ENCODE measurements around the gene ERC2. TPM values are rescaled to one million over a fixed set of nuclear protein-coding genes. Genes with fewer than 3 reads are reported as not detected.

Gene ERC2
- total RNA-seq, 2 experiments from 2014 or later = not detected

DNA sequence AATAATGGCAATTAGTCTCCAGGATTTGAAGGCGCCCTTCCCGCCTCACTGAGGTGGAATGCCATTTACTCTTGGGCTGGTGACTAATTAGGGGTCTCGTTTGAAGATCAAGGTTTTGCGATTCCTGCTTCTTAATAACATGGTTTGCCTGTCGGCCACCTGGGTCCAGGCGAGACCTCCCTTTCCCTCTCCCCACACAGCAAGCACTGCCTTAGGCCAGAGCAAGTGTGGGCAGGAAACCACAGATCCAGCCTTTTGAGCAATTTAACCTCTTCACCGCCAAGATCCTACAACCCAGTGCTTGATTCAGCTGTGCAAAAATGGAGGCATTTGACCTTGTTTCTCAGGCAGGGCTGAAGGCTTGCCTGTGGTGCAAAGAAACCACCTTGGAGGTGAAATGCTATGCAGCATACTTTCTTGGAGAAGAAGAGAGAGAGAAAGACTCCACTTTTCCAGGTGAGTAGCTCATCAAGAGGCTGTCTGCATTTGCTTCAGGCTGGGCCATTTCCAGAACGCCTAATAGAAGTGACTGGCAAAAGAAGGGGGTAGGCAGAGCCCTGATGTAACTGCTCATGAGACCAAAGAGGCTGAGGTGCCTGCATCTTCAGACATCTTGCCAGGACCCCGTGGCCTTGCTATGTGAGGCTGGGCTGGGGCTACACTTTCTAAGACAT lies 947.1 kb downstream of the ERC2 start:
- Histone ChIP-seq H3K9me2 (ENCODE audit: insufficient read depth, low read length) (no peaks in the 10 kb centered on the region), H2AFZ (ENCODE audit: low read length) (peak overlapping the region; percentile 92; the same call in 1 of the 2 replicates), H3K4me3 (ENCODE audit: low read depth, low read length, poor library complexity, severe bottlenecking) (no peak overlapping the region), H3K9me3 (ENCODE audit: low read length) (no peaks in the 10 kb centered on the region), H3K4me1 (ENCODE audit: insufficient read depth, low read length, poor library complexity, severe bottlenecking) (peaks cover 22% of the 10 kb centered on the region), H3K4me2 (ENCODE audit: low read length) (peak overlapping the region; percentile 52; the same call in 1 of the 2 replicates), H4K20me1 (ENCODE audit: insufficient read depth, low read length) (no peaks in the 10 kb centered on the region), H3K27ac (ENCODE audit: low read depth, low read length, poor library complexity, severe bottlenecking) (no peak overlapping the region), H3K79me2 (ENCODE audit: insufficient read depth, low read depth, low read length) (no peaks in the 10 kb centered on the region), H3K36me3 (ENCODE audit: insufficient read depth, low read length) (no peaks in the 10 kb centered on the region)
- CTCF ChIA-PET (ENCODE audit: unreplicated experiment) = no interaction called here
- DNase-seq (ENCODE audit: low spot score) = no peak
- BruUV-seq (replicated peaks) = no TSS peak
- no peak for TF ChIP-seq EZH2phosphoT487 (IDR thresholded peaks at IDR 0.05; ENCODE audit: borderline replicate concordance, low read depth, low read length)
- TF ChIP-seq, protein P1, sequence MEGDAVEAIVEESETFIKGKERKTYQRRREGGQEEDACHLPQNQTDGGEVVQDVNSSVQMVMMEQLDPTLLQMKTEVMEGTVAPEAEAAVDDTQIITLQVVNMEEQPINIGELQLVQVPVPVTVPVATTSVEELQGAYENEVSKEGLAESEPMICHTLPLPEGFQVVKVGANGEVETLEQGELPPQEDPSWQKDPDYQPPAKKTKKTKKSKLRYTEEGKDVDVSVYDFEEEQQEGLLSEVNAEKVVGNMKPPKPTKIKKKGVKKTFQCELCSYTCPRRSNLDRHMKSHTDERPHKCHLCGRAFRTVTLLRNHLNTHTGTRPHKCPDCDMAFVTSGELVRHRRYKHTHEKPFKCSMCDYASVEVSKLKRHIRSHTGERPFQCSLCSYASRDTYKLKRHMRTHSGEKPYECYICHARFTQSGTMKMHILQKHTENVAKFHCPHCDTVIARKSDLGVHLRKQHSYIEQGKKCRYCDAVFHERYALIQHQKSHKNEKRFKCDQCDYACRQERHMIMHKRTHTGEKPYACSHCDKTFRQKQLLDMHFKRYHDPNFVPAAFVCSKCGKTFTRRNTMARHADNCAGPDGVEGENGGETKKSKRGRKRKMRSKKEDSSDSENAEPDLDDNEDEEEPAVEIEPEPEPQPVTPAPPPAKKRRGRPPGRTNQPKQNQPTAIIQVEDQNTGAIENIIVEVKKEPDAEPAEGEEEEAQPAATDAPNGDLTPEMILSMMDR (conservative IDR thresholded peaks at IDR 0.05; ENCODE audit: low read length) = no peak
- intact Hi-C loops (cut with micrococcal nuclease; ENCODE audit: unreplicated experiment) = no loop called here
- POLR2A ChIA-PET = no interaction called here

DNA sequence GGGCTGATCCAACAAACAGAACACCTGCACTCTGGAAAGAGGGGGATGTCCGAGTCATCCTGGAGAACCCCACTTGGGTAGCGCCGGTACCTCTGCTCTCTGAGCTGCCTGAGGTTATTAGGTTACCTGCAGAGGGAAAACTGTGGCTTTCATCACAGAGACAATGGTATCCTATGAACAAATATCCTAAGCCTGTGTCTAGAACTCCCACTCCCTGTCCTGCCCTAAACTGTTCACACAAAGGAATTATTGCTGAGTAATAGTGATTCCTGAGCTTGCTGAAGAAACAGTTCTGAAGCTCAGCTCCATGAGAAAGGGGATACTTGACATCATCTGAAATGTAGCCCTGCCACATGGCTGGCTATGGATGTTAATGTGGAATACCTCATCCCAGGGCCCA lies 949.2 kb downstream of the ERC2 start:
- no peaks in the 10 kb centered on the region for H3K36me3 ChIP-seq (ENCODE audit: insufficient read depth, low read length)
- intact Hi-C loops (cut with micrococcal nuclease; ENCODE audit: unreplicated experiment) = no loop called here
- H3K79me2 ChIP-seq (ENCODE audit: insufficient read depth, low read depth, low read length) = no peaks in the 10 kb centered on the region
- no peaks in the 10 kb centered on the region for H4K20me1 ChIP-seq (ENCODE audit: insufficient read depth, low read length)
- CTCF ChIA-PET (ENCODE audit: unreplicated experiment) = no interaction called here
- H3K9me3 ChIP-seq (ENCODE audit: low read length) = no peaks in the 10 kb centered on the region
- no peak for DNase-seq (ENCODE audit: low spot score)
- no peak overlapping the region for H3K27ac ChIP-seq (ENCODE audit: low read depth, low read length, poor library complexity, severe bottlenecking)
- no peak overlapping the region for H3K4me2 ChIP-seq (ENCODE audit: low read length)
- no peak for TF ChIP-seq EZH2phosphoT487 (IDR thresholded peaks at IDR 0.05; ENCODE audit: borderline replicate concordance, low read depth, low read length)
- TF ChIP-seq, protein P1 (conservative IDR thresholded peaks at IDR 0.05; ENCODE audit: low read length) = no peak
- H3K4me1 ChIP-seq (ENCODE audit: insufficient read depth, low read length, poor library complexity, severe bottlenecking) = peaks cover 22% of the 10 kb centered on the region
- no peak overlapping the region for H2AFZ ChIP-seq (ENCODE audit: low read length)
- no peak overlapping the region for H3K4me3 ChIP-seq (ENCODE audit: low read depth, low read length, poor library complexity, severe bottlenecking)
- no peaks in the 10 kb centered on the region for H3K9me2 ChIP-seq (ENCODE audit: insufficient read depth, low read length)
- BruUV-seq (replicated peaks) = no TSS peak
- POLR2A ChIA-PET = no interaction called here

DNA sequence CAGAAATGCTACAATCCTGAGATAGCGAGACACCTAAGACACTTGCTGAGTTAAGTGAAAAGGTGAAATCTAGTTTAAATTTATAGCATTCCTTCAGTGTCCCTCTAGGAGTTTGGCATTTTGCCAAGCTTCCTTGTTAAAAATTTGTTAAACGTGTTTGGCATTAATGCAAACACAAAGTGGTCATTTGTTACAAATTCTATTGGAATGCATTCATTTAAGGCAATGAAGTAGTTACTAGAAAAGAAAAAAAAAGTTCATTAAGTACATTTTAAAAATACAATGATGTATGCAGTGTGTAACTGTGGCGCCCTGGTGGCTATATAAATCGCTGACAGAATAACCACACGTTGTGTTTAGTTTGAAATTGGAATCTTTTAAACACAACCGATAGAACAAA lies 949.8 kb downstream of the ERC2 start:
- H3K79me2 ChIP-seq (ENCODE audit: insufficient read depth, low read depth, low read length) = no peaks in the 10 kb centered on the region
- H3K27ac ChIP-seq (ENCODE audit: low read depth, low read length, poor library complexity, severe bottlenecking) = no peak overlapping the region
- no peaks in the 10 kb centered on the region for H3K9me3 ChIP-seq (ENCODE audit: low read length)
- no peak overlapping the region for H3K4me3 ChIP-seq (ENCODE audit: low read depth, low read length, poor library complexity, severe bottlenecking)
- H3K9me2 ChIP-seq (ENCODE audit: insufficient read depth, low read length) = no peaks in the 10 kb centered on the region
- no peaks in the 10 kb centered on the region for H3K36me3 ChIP-seq (ENCODE audit: insufficient read depth, low read length)
- H3K4me1 ChIP-seq (ENCODE audit: insufficient read depth, low read length, poor library complexity, severe bottlenecking) = peaks cover 22% of the 10 kb centered on the region
- BruUV-seq (replicated peaks) = no TSS peak
- no peaks in the 10 kb centered on the region for H4K20me1 ChIP-seq (ENCODE audit: insufficient read depth, low read length)
- intact Hi-C loops (cut with micrococcal nuclease; ENCODE audit: unreplicated experiment) = no loop called here
- no peak for DNase-seq (ENCODE audit: low spot score)
- no peak overlapping the region for H2AFZ ChIP-seq (ENCODE audit: low read length)
- TF ChIP-seq, protein P1 (conservative IDR thresholded peaks at IDR 0.05; ENCODE audit: low read length) = no peak
- no peak for TF ChIP-seq EZH2phosphoT487 (IDR thresholded peaks at IDR 0.05; ENCODE audit: borderline replicate concordance, low read depth, low read length)
- H3K4me2 ChIP-seq (ENCODE audit: low read length) = no peak overlapping the region
- ChIA-PET CTCF (ENCODE audit: unreplicated experiment) (no interaction called here), POLR2A (no interaction called here)

Data from OCI-LY7 (cell line).